ENCODE results near the gene NUP210L. TPM values are rescaled to one million over a fixed set of nuclear protein-coding genes. Genes with fewer than 3 reads are reported as not detected.

NUP210L gene
- total RNA-seq, 1 donor from 2014 or later: not detected

GRCh38 chr1:153957744-153958110 is 197.1 kb downstream of the NUP210L start:
- Histone ChIP-seq H3K27ac (peak overlapping the region; percentile 81), H3K4me1 (peaks cover 29% of the 10 kb centered on the region), H3K9ac (peak overlapping the region; percentile 94), H3K79me2 (ENCODE audit: low read depth) (peaks cover 77% of the 10 kb centered on the region), H3K9me3 (ENCODE audit: low read depth) (no peaks in the 10 kb centered on the region), H3K4me3 (peak overlapping the region; percentile 92), H3F3A (ENCODE audit: low read depth) (peaks cover 23% of the 10 kb centered on the region), H4K20me1 (ENCODE audit: low read depth) (peaks cover 51% of the 10 kb centered on the region), H3K27me3 (no peaks in the 10 kb centered on the region), H3K36me3 (no peaks in the 10 kb centered on the region), H2AFZ (replicated peaks) (peak overlapping the region; percentile 38), H3K4me2 (peak overlapping the region; percentile 92)
- no peak for DNase-seq (ENCODE audit: low spot score)
- H3K9me3 Mint-ChIP-seq: no peaks in the 10 kb centered on the region
- H3K27ac Mint-ChIP-seq: peak overlapping the region; percentile 97
- TF ChIP-seq, protein P1, sequence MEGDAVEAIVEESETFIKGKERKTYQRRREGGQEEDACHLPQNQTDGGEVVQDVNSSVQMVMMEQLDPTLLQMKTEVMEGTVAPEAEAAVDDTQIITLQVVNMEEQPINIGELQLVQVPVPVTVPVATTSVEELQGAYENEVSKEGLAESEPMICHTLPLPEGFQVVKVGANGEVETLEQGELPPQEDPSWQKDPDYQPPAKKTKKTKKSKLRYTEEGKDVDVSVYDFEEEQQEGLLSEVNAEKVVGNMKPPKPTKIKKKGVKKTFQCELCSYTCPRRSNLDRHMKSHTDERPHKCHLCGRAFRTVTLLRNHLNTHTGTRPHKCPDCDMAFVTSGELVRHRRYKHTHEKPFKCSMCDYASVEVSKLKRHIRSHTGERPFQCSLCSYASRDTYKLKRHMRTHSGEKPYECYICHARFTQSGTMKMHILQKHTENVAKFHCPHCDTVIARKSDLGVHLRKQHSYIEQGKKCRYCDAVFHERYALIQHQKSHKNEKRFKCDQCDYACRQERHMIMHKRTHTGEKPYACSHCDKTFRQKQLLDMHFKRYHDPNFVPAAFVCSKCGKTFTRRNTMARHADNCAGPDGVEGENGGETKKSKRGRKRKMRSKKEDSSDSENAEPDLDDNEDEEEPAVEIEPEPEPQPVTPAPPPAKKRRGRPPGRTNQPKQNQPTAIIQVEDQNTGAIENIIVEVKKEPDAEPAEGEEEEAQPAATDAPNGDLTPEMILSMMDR (IDR thresholded peaks at IDR 0.05): no peak
- H3K36me3 Mint-ChIP-seq: peaks cover 15% of the 10 kb centered on the region
- peak overlapping the region; percentile 100 for H3K4me3 Mint-ChIP-seq
- H3K4me1 Mint-ChIP-seq: peaks cover 43% of the 10 kb centered on the region
- peaks cover 11% of the 10 kb centered on the region for H3K27me3 Mint-ChIP-seq (ENCODE audit: insufficient read depth, low read depth)

- Histone ChIP-seq H3K27me3 (no peaks in the 10 kb centered on the region), H4K20me1 (ENCODE audit: low read depth) (peaks cover 51% of the 10 kb centered on the region), H3K36me3 (no peaks in the 10 kb centered on the region), H3K9me3 (ENCODE audit: low read depth) (no peaks in the 10 kb centered on the region), H3K4me3 (peak overlapping the region; percentile 92), H3K4me2 (peak overlapping the region; percentile 92), H3F3A (ENCODE audit: low read depth) (peaks cover 23% of the 10 kb centered on the region), H3K79me2 (ENCODE audit: low read depth) (peaks cover 71% of the 10 kb centered on the region), H3K9ac (peak overlapping the region; percentile 94), H2AFZ (replicated peaks) (no peak overlapping the region), H3K27ac (no peak overlapping the region), H3K4me1 (peaks cover 29% of the 10 kb centered on the region)
- Mint-ChIP-seq H3K9me3 (no peaks in the 10 kb centered on the region), H3K4me1 (peaks cover 37% of the 10 kb centered on the region), H3K27ac (peak overlapping the region; percentile 97), H3K27me3 (ENCODE audit: insufficient read depth, low read depth) (peaks cover 11% of the 10 kb centered on the region), H3K36me3 (peaks cover 15% of the 10 kb centered on the region), H3K4me3 (peak overlapping the region; percentile 100)
- TF ChIP-seq EZH2 (IDR thresholded peaks at IDR 0.05): no peak
- TF ChIP-seq, protein P1 (IDR thresholded peaks at IDR 0.05): no peak
- TF ChIP-seq EZH2phosphoT487 (IDR thresholded peaks at IDR 0.05): no peak
- no peak for DNase-seq (ENCODE audit: low spot score)
Measured at GRCh38 chr1:153956997-153957715, 197.7 kb downstream of the NUP210L start.

GRCh38 chr1:153954826-153955225 is 200.0 kb downstream of the NUP210L start:
- no peak for DNase-seq (ENCODE audit: low spot score)
- H3K27ac Mint-ChIP-seq: no peak overlapping the region
- no peaks in the 10 kb centered on the region for H3K36me3 ChIP-seq
- H3K27ac ChIP-seq: no peak overlapping the region
- no peak overlapping the region for H2AFZ ChIP-seq (replicated peaks)
- no peak overlapping the region for H3K4me3 ChIP-seq
- no peak overlapping the region for H3K4me3 Mint-ChIP-seq
- H3K4me1 ChIP-seq: peaks cover 21% of the 10 kb centered on the region
- no peaks in the 10 kb centered on the region for H3K9me3 Mint-ChIP-seq
- TF ChIP-seq EZH2 (IDR thresholded peaks at IDR 0.05): no peak
- TF ChIP-seq EZH2phosphoT487 (IDR thresholded peaks at IDR 0.05): no peak
- TF ChIP-seq, protein P1 (IDR thresholded peaks at IDR 0.05): no peak
- no peaks in the 10 kb centered on the region for H3K27me3 ChIP-seq
- H3F3A ChIP-seq (ENCODE audit: low read depth): peaks cover 16% of the 10 kb centered on the region
- peak overlapping the region; percentile 20 for H3K9ac ChIP-seq
- H3K27me3 Mint-ChIP-seq (ENCODE audit: insufficient read depth, low read depth): peaks cover 10% of the 10 kb centered on the region
- peaks cover 7% of the 10 kb centered on the region for H3K36me3 Mint-ChIP-seq
- H3K4me1 Mint-ChIP-seq: peaks cover 25% of the 10 kb centered on the region
- peaks cover 51% of the 10 kb centered on the region for H3K79me2 ChIP-seq (ENCODE audit: low read depth)
- peaks cover 44% of the 10 kb centered on the region for H4K20me1 ChIP-seq (ENCODE audit: low read depth)
- H3K9me3 ChIP-seq (ENCODE audit: low read depth): no peaks in the 10 kb centered on the region
- no peak overlapping the region for H3K4me2 ChIP-seq
